Suprapubic skin (tissue), 4 donors: Measurements from ENCODE around the gene EIF3A. TPM values are rescaled to one million over a fixed set of nuclear protein-coding genes. Genes with fewer than 3 reads are reported as not detected.

Experiments used
- DNase-seq, 2 donors: peaks; one replicate each; pipeline ENCODE4 v3.0.0-alpha.2; 2019; ENCODE audit warnings: low spot score in 2 of 2
- H3K27ac ChIP-seq: fragments of 200-600 bp; sonication (generic); one replicate; pipeline ENCODE4 v1.5.1; 2019
- H3K27me3 ChIP-seq: fragments of 200-600 bp; sonication (generic); one replicate; pipeline ENCODE4 v1.5.1; 2019
- H3K36me3 ChIP-seq: fragments of 200-600 bp; sonication (generic); one replicate; pipeline ENCODE4 v1.5.1; 2019
- H3K4me1 ChIP-seq: fragments of 200-600 bp; sonication (generic); one replicate; pipeline ENCODE4 v1.5.1; 2019
- H3K4me3 ChIP-seq: fragments of 200-600 bp; sonication (generic); one replicate; pipeline ENCODE4 v1.5.1; 2019; ENCODE audit warnings: mild to moderate bottlenecking
- H3K9me3 ChIP-seq: fragments of 200-600 bp; sonication (generic); one replicate; pipeline ENCODE4 v1.5.1; 2019
- CTCF ChIP-seq, 2 donors: fragments of 200-600 bp in 1 of 2; fragments of 450-650 bp in 1 of 2; sonication (generic) in 1 of 2; IDR thresholded peaks; one replicate each; pipeline ENCODE4 v1.5.1; 2016 to 2019; ENCODE audit warnings: antibody characterized with exemption in 2 of 2, mild to moderate bottlenecking in 1 of 2, moderate library complexity in 1 of 2
- EP300 ChIP-seq: sonication (generic); formaldehyde crosslinking; IDR thresholded peaks from one replicate; pipeline ENCODE4 v1.6.1; 2017; ENCODE audit warnings: antibody characterized with exemption
- POLR2A ChIP-seq, 2 donors: fragments of 450-650 bp; IDR thresholded peaks; one replicate each; pipeline ENCODE4 v1.6.1; 2017; ENCODE audit warnings: antibody characterized with exemption in 2 of 2, mild to moderate bottlenecking in 2 of 2, moderate library complexity in 2 of 2
- POLR2AphosphoS5 ChIP-seq, 3 donors: sonication (generic); formaldehyde crosslinking; IDR thresholded peaks; one replicate each; pipeline ENCODE4 v1.6.1; 2017; ENCODE audit warnings: antibody characterized with exemption in 3 of 3
- WGBS: methylation state at CpG from one replicate; pipeline ENCODE4 v1.1.5; 2018; 5-methylcytosine and 5-hydroxymethylcytosine counted together
- total RNA-seq, 4 donors: library from RNA; depleted of rRNA; stranded (reverse); fragments of >200 nt; gene quantifications; one replicate each; pipeline ENCODE4 v1.1.0, GENCODE V29; 2016

Gene EIF3A
- total RNA-seq, 4 donors from 2014 or later, result 116 to 148 (median 123) TPM

- H3K27ac ChIP-seq, result no peak overlapping the region
- no peak for DNase-seq
- H3K36me3 ChIP-seq, result no peaks in the 10 kb centered on the region
- no peak overlapping the region for H3K4me3 ChIP-seq
- 93% methylated on average over 10 of the region's 10 CpGs for WGBS
- TF ChIP-seq POLR2A (IDR thresholded peaks at IDR 0.05), result no peak
- TF ChIP-seq POLR2AphosphoS5 (IDR thresholded peaks at IDR 0.05), result no peak
- TF ChIP-seq CTCF (IDR thresholded peaks at IDR 0.05), result no peak
- TF ChIP-seq EP300, result no peak
- no peaks in the 10 kb centered on the region for H3K4me1 ChIP-seq
- no peaks in the 10 kb centered on the region for H3K9me3 ChIP-seq
- H3K27me3 ChIP-seq, result no peaks in the 10 kb centered on the region
Observed at GRCh38 chr10:118995739-118996138, 84.9 kb downstream of the EIF3A start.

- Histone ChIP-seq H3K27me3 (no peaks in the 10 kb centered on the region), H3K9me3 (no peaks in the 10 kb centered on the region), H3K4me3 (no peak overlapping the region), H3K36me3 (no peaks in the 10 kb centered on the region), H3K4me1 (no peaks in the 10 kb centered on the region), H3K27ac (no peak overlapping the region)
- 90% methylated on average over 2 of the region's 2 CpGs for WGBS
- DNase-seq, result no peak
- TF ChIP-seq EP300 (no peak), POLR2A (IDR thresholded peaks at IDR 0.05) (no peak), CTCF (IDR thresholded peaks at IDR 0.05) (no peak), POLR2AphosphoS5 (IDR thresholded peaks at IDR 0.05) (no peak)
Observed at GRCh38 chr10:118994321-118994720, 86.3 kb downstream of the EIF3A start.

GRCh38 chr10:118993214-118993613 is 87.4 kb downstream of the EIF3A start:
- H3K36me3 ChIP-seq, result no peaks in the 10 kb centered on the region
- H3K27me3 ChIP-seq, result no peaks in the 10 kb centered on the region
- no peak overlapping the region for H3K4me3 ChIP-seq
- TF ChIP-seq POLR2A (IDR thresholded peaks at IDR 0.05) (no peak), POLR2AphosphoS5 (IDR thresholded peaks at IDR 0.05) (no peak), EP300 (no peak), CTCF (IDR thresholded peaks at IDR 0.05) (no peak)
- no peak overlapping the region for H3K27ac ChIP-seq
- H3K9me3 ChIP-seq, result no peaks in the 10 kb centered on the region
- peak in 1 of 2 donors; percentile 9 for DNase-seq
- WGBS, result 78% methylated on average over 3 of the region's 3 CpGs
- H3K4me1 ChIP-seq, result no peaks in the 10 kb centered on the region

- Histone ChIP-seq H3K27me3 (no peaks in the 10 kb centered on the region), H3K9me3 (no peaks in the 10 kb centered on the region), H3K4me1 (no peaks in the 10 kb centered on the region), H3K36me3 (no peaks in the 10 kb centered on the region), H3K4me3 (no peak overlapping the region), H3K27ac (no peak overlapping the region)
- TF ChIP-seq EP300 (no peak), POLR2AphosphoS5 (IDR thresholded peaks at IDR 0.05) (no peak), POLR2A (IDR thresholded peaks at IDR 0.05) (no peak), CTCF (IDR thresholded peaks at IDR 0.05) (no peak)
- 76% methylated on average over 2 of the region's 2 CpGs for WGBS
- DNase-seq, result peak in 1 of 2 donors; percentile 9
Observed at GRCh38 chr10:118992496-118992895, 88.1 kb downstream of the EIF3A start.

- DNase-seq, result no peak
- no peak overlapping the region for H3K4me3 ChIP-seq
- WGBS, result 95% methylated on average over 1 of the region's 1 CpG
- H3K27ac ChIP-seq, result no peak overlapping the region
- no peaks in the 10 kb centered on the region for H3K36me3 ChIP-seq
- no peaks in the 10 kb centered on the region for H3K4me1 ChIP-seq
- H3K27me3 ChIP-seq, result no peaks in the 10 kb centered on the region
- H3K9me3 ChIP-seq, result peaks cover 6% of the 10 kb centered on the region
- TF ChIP-seq EP300, result no peak
- no peak for TF ChIP-seq CTCF (IDR thresholded peaks at IDR 0.05)
- no peak for TF ChIP-seq POLR2A (IDR thresholded peaks at IDR 0.05)
- TF ChIP-seq POLR2AphosphoS5 (IDR thresholded peaks at IDR 0.05), result no peak
Observed at GRCh38 chr10:118990326-118990725, 90.3 kb downstream of the EIF3A start.
